ENCODE measurements around the gene C1orf21.

The C1orf21 gene

DNA sequence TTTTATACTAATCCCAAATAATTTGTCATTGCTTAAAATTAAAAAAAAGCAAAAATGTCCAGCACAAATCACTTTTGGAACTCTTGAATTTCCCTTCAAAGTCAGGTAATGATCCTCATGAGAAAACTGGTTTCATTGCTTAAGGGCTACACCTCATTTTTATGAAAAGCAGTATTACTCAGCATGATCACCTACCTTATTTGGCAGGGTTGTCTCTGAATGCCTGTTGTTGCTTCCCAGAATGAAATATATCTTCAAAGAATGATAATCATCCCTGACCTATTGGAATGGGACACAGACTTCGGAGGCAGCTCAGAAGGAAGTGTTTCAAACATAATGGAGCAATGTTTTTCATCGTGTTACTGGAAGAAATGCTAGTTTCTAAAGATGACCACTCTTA is 29.7 kb downstream of the C1orf21 start:
- DNase-seq (ENCODE audit: low read depth in 2 of 2) = no peak

GRCh38 chr1:184416946-184417345 is 30.1 kb downstream of the C1orf21 start:
- no peak for DNase-seq (ENCODE audit: low read depth in 2 of 2)

GRCh38 chr1:184417916-184418315 is 31.1 kb downstream of the C1orf21 start:
- DNase-seq (ENCODE audit: low read depth in 2 of 2) = no peak

DNA sequence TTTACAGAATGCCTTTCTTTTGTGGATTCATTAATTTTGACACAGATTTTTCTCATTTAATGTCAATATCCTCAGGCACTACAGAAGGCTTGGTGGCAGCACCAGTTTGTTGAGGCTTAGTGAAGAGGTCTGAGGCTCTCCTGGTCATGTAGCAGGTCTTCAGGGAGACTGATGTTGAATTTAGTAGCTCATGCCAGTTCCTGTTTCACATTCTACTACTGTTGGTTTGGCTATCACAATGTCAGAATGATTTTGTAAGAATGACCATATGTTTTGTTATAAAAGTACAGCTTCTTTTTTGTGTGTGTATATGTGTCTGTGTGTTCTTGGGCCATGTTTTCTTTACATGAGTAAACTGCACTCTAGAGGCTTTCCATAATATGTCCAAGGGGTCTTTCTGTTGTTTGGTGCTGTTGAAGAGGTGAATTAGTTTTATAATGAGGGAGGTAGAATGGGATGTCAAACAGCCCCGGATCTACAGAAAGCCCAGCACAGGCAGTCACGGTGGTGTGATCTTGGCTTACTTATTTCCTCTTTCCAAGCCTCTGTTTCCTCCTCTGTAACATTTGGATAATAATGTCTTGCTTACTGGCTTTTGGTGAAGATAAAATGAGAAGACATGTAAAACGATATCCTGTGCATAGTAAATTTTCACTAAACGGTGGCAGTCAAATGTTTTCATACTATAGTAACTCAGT is 32.0 kb downstream of the C1orf21 start:
- no peak for DNase-seq (ENCODE audit: low read depth in 2 of 2)

GRCh38 chr1:184419350-184420161 is 32.7 kb downstream of the C1orf21 start:
- no peak for DNase-seq (ENCODE audit: low read depth in 2 of 2)

GRCh38 chr1:184422490-184423233 is 35.8 kb downstream of the C1orf21 start:
- no peak for DNase-seq (ENCODE audit: low read depth in 2 of 2)

DNA sequence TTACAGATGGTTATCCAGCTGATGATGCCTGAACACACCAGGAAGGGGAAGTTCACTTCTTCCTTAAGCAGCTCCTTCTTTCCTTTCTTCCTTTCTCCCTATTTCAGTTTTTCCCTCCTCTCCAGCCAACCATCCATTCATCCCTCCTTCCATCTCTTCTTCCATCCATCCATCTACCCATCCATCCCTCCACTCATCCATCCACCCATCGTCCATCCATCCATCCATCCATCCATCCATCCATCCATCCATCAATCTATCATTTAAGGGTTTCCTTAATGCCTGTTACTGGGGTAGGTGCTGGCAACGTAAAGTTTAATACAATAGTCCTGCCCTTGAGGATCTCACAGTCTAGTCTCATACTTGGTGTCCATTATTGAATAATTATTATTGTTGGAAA is 36.8 kb downstream of the C1orf21 start:
- DNase-seq (ENCODE audit: low read depth in 2 of 2) = no peak

- no peak for DNase-seq (ENCODE audit: low read depth in 2 of 2)
These were observed 37.3 kb downstream of the C1orf21 start for GRCh38 chr1:184424157-184424556.

DNA sequence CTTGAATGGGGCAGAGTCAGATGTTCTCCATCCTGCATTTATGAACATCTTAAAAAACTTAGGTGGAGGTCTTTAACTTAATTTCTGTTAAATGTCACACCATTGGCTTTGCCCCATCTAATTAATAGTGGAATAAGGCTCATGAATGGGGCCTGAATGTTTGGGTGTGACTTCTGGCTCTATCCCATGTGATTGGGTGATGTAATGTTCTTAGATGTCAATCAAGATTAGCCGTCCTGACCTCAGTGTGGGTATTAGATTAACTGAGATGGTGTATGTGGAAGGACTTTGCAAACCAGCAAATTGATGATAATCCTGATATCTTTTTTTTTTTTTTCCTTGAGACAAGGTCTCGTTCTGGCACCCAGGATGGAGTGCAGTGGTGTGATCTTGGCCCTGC is 38.1 kb downstream of the C1orf21 start:
- no peak for DNase-seq (ENCODE audit: low read depth in 2 of 2)

DNA sequence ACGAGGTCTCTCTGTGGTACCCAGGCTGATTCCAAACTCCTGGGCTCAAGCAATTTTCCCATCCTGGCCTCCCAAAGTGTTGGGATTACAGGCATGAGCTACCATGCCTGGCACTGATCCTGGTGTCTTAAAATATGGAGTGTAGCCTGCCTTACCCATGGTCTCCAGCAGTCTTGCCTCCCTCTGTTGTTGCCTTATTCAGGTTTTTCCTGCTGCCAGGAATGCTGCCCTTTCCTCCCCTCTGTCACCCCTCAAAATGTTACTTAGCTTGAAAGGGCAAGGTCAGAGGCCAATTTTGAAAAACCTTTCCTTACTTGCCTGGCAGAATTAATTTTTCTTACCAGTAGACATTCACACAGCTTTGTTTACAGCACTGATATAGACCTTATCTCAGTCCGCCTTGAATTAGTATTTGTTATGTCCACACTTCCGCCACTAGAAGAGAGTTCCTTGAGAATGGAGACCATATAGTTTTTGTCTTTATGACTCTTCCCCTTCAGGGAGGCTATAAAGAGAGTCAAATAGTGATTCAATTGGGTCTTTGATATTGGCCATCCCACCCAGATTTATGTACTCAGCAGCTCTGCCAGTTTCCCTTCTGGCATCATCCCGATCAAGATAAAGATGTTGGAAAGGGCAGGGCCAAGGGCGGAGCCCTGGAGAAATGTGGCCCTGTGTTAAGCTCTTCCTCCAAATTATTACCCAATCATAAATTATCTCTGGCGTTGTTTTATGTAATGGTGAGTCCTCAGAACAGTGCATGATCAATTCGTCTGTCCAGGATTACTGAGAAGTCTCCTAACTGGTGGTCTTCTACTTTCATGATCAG is 38.8 kb downstream of the C1orf21 start:
- no peak for DNase-seq (ENCODE audit: low read depth in 2 of 2)

DNA sequence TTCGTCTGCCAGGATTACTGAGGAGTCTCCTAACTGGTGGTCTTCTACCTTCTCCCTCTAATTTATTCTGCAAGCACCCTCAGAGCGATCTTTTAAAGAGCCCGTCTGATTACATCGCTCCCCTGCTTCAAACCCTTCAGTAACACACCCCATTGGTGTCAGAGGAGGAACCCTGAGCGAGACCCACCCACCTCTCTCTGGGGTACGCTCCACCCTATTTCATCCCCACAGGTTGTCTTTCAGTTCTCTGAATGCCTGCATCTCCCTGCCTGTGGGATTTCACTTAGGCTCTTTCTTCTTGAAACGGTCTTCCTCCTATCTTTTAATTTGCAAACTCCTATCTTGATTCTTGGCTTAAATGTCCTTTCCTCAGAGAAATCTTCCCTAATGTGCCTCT is 39.4 kb downstream of the C1orf21 start:
- DNase-seq (ENCODE audit: low read depth in 2 of 2) = no peak

- no peak for DNase-seq (ENCODE audit: low read depth in 2 of 2)
These were observed 40.9 kb downstream of the C1orf21 start for GRCh38 chr1:184427722-184428121.

- DNase-seq (ENCODE audit: low read depth in 2 of 2) = no peak
These were observed 41.8 kb downstream of the C1orf21 start for GRCh38 chr1:184428604-184429003.

- no peak for DNase-seq (ENCODE audit: low read depth in 2 of 2)
These were observed 42.5 kb downstream of the C1orf21 start for GRCh38 chr1:184429335-184429734.

GRCh38 chr1:184433956-184434502 is 47.2 kb downstream of the C1orf21 start:
- DNase-seq (ENCODE audit: low read depth in 2 of 2) = no peak

GRCh38 chr1:184437291-184437690 is 50.5 kb downstream of the C1orf21 start:
- DNase-seq (ENCODE audit: low read depth in 2 of 2) = no peak

- DNase-seq (ENCODE audit: low read depth in 2 of 2) = no peak
These were observed 51.5 kb downstream of the C1orf21 start for GRCh38 chr1:184438363-184438762.

- no peak for DNase-seq (ENCODE audit: low read depth in 2 of 2)
These were observed 55.4 kb downstream of the C1orf21 start for GRCh38 chr1:184442260-184442659.

GRCh38 chr1:184443201-184443600 is 56.4 kb downstream of the C1orf21 start:
- DNase-seq (ENCODE audit: low read depth in 2 of 2) = no peak

DNA sequence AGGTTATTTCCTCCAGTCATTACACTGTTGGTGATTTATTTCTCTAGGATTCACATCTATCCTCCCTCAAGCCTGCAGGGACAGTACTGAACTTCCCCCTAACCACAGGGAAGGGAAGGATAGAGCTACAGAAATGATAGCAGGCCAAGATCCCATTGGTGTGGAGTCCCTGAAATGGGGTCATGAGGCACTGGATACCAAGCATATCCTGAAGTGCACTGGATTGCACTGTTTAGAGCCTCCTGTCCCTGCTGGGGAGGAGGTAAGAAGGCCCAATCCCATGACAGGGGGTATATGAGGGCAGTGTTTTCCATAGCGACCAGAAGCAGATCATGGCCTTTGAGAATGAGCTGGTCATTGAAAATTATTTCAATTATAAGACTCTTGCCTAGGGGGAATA is 56.8 kb downstream of the C1orf21 start:
- no peak for DNase-seq (ENCODE audit: low read depth in 2 of 2)

- DNase-seq (ENCODE audit: low read depth in 2 of 2) = no peak
These were observed 59.2 kb downstream of the C1orf21 start for GRCh38 chr1:184445997-184446396.

Measured in stimulated activated CD8-positive, alpha-beta memory T cell treated with anti-CD3 and anti-CD28 coated beads, Interleukin-2, amount 100 ng/mL, for 1 hour (primary cell).